Suprapubic skin (tissue), 4 donors: ENCODE measurements around the gene GTF3C5. TPM values are rescaled to one million over a fixed set of nuclear protein-coding genes. Genes with fewer than 3 reads are reported as not detected.

Experiments used
- DNase-seq, 2 donors: peaks; one replicate each; pipeline ENCODE4 v3.0.0-alpha.2; 2019; ENCODE audit warnings: low spot score in 2 of 2
- H3K27ac ChIP-seq: fragments of 200-600 bp; sonication (generic); one replicate; pipeline ENCODE4 v1.5.1; 2019
- H3K27me3 ChIP-seq: fragments of 200-600 bp; sonication (generic); one replicate; pipeline ENCODE4 v1.5.1; 2019
- H3K36me3 ChIP-seq: fragments of 200-600 bp; sonication (generic); one replicate; pipeline ENCODE4 v1.5.1; 2019
- H3K4me1 ChIP-seq: fragments of 200-600 bp; sonication (generic); one replicate; pipeline ENCODE4 v1.5.1; 2019
- H3K4me3 ChIP-seq: fragments of 200-600 bp; sonication (generic); one replicate; pipeline ENCODE4 v1.5.1; 2019; ENCODE audit warnings: mild to moderate bottlenecking
- H3K9me3 ChIP-seq: fragments of 200-600 bp; sonication (generic); one replicate; pipeline ENCODE4 v1.5.1; 2019
- CTCF ChIP-seq, 2 donors: fragments of 200-600 bp in 1 of 2; fragments of 450-650 bp in 1 of 2; sonication (generic) in 1 of 2; IDR thresholded peaks; one replicate each; pipeline ENCODE4 v1.5.1; 2016 to 2019; ENCODE audit warnings: antibody characterized with exemption in 2 of 2, mild to moderate bottlenecking in 1 of 2, moderate library complexity in 1 of 2
- EP300 ChIP-seq: sonication (generic); formaldehyde crosslinking; IDR thresholded peaks from one replicate; pipeline ENCODE4 v1.6.1; 2017; ENCODE audit warnings: antibody characterized with exemption
- POLR2A ChIP-seq, 2 donors: fragments of 450-650 bp; IDR thresholded peaks; one replicate each; pipeline ENCODE4 v1.6.1; 2017; ENCODE audit warnings: antibody characterized with exemption in 2 of 2, mild to moderate bottlenecking in 2 of 2, moderate library complexity in 2 of 2
- POLR2AphosphoS5 ChIP-seq, 3 donors: sonication (generic); formaldehyde crosslinking; IDR thresholded peaks; one replicate each; pipeline ENCODE4 v1.6.1; 2017; ENCODE audit warnings: antibody characterized with exemption in 3 of 3
- WGBS: methylation state at CpG from one replicate; pipeline ENCODE4 v1.1.5; 2018; 5-methylcytosine and 5-hydroxymethylcytosine counted together
- total RNA-seq, 4 donors: library from RNA; depleted of rRNA; stranded (reverse); fragments of >200 nt; gene quantifications; one replicate each; pipeline ENCODE4 v1.1.0, GENCODE V29; 2016

The GTF3C5 gene
- total RNA-seq, 4 donors from 2014 or later = 55.8 to 103 (median 63.1) TPM

GRCh38 chr9:133046196-133046899 is 15.6 kb downstream of the GTF3C5 start:
- no peak for DNase-seq
- no peaks in the 10 kb centered on the region for H3K9me3 ChIP-seq
- H3K27me3 ChIP-seq = no peaks in the 10 kb centered on the region
- WGBS = 89% methylated on average over 9 of the region's 9 CpGs
- no peaks in the 10 kb centered on the region for H3K4me1 ChIP-seq
- peaks cover 86% of the 10 kb centered on the region for H3K36me3 ChIP-seq
- no peak overlapping the region for H3K4me3 ChIP-seq
- H3K27ac ChIP-seq = no peak overlapping the region
- TF ChIP-seq EP300 (no peak), POLR2A (IDR thresholded peaks at IDR 0.05) (no peak), CTCF (IDR thresholded peaks at IDR 0.05) (no peak), POLR2AphosphoS5 (IDR thresholded peaks at IDR 0.05) (no peak)

- WGBS = 89% methylated on average over 7 of the region's 7 CpGs
- no peaks in the 10 kb centered on the region for H3K9me3 ChIP-seq
- H3K4me3 ChIP-seq = no peak overlapping the region
- H3K4me1 ChIP-seq = no peaks in the 10 kb centered on the region
- H3K36me3 ChIP-seq = peaks cover 90% of the 10 kb centered on the region
- no peak for DNase-seq
- no peaks in the 10 kb centered on the region for H3K27me3 ChIP-seq
- H3K27ac ChIP-seq = no peak overlapping the region
- TF ChIP-seq POLR2AphosphoS5 (IDR thresholded peaks at IDR 0.05) = no peak
Observed at GRCh38 chr9:133046900-133047295, 16.1 kb downstream of the GTF3C5 start.

- Histone ChIP-seq H3K27me3 (no peaks in the 10 kb centered on the region), H3K9me3 (no peaks in the 10 kb centered on the region), H3K36me3 (peaks cover 89% of the 10 kb centered on the region), H3K4me1 (no peaks in the 10 kb centered on the region), H3K27ac (no peak overlapping the region), H3K4me3 (no peak overlapping the region)
- TF ChIP-seq POLR2A (IDR thresholded peaks at IDR 0.05) (no peak), CTCF (IDR thresholded peaks at IDR 0.05) (peak in 1 of 2 donors; percentile 13)
- 58% methylated on average over 5 of the region's 5 CpGs for WGBS
- DNase-seq = no peak
Observed at GRCh38 chr9:133048595-133048994, 17.8 kb downstream of the GTF3C5 start.

- Histone ChIP-seq H3K27ac (no peak overlapping the region), H3K36me3 (peaks cover 89% of the 10 kb centered on the region), H3K27me3 (no peaks in the 10 kb centered on the region), H3K9me3 (no peaks in the 10 kb centered on the region), H3K4me3 (no peak overlapping the region), H3K4me1 (no peaks in the 10 kb centered on the region)
- DNase-seq = no peak
- 90% methylated on average over 12 of the region's 13 CpGs for WGBS
- no peak for TF ChIP-seq POLR2A (IDR thresholded peaks at IDR 0.05)
- TF ChIP-seq EP300 = no peak
- no peak for TF ChIP-seq POLR2AphosphoS5 (IDR thresholded peaks at IDR 0.05)
- no peak for TF ChIP-seq CTCF (IDR thresholded peaks at IDR 0.05)
Observed at GRCh38 chr9:133049043-133049442, 18.2 kb downstream of the GTF3C5 start.

GRCh38 chr9:133050142-133050541 is 19.3 kb downstream of the GTF3C5 start:
- H3K9me3 ChIP-seq = no peaks in the 10 kb centered on the region
- H3K4me3 ChIP-seq = no peak overlapping the region
- TF ChIP-seq POLR2AphosphoS5 (IDR thresholded peaks at IDR 0.05) (no peak), EP300 (no peak), CTCF (IDR thresholded peaks at IDR 0.05) (no peak), POLR2A (IDR thresholded peaks at IDR 0.05) (no peak)
- H3K36me3 ChIP-seq = peaks cover 89% of the 10 kb centered on the region
- no peak overlapping the region for H3K27ac ChIP-seq
- no peaks in the 10 kb centered on the region for H3K4me1 ChIP-seq
- WGBS = 80% methylated on average over 6 of the region's 6 CpGs
- no peaks in the 10 kb centered on the region for H3K27me3 ChIP-seq
- DNase-seq = no peak

- Histone ChIP-seq H3K27me3 (no peaks in the 10 kb centered on the region), H3K27ac (no peak overlapping the region), H3K36me3 (peaks cover 89% of the 10 kb centered on the region), H3K4me1 (peaks cover 4% of the 10 kb centered on the region), H3K9me3 (no peaks in the 10 kb centered on the region), H3K4me3 (no peak overlapping the region)
- no peak for DNase-seq
- TF ChIP-seq EP300 (no peak), POLR2A (IDR thresholded peaks at IDR 0.05) (no peak), CTCF (IDR thresholded peaks at IDR 0.05) (no peak), POLR2AphosphoS5 (IDR thresholded peaks at IDR 0.05) (no peak)
- 87% methylated on average over 5 of the region's 10 CpGs for WGBS
Observed at GRCh38 chr9:133050781-133051180, 20.0 kb downstream of the GTF3C5 start.
